Kidney (tissue), 14 donors: ENCODE measurements around the gene OLFML3. TPM values are rescaled to one million over a fixed set of nuclear protein-coding genes. Genes with fewer than 3 reads are reported as not detected.

Source experiments
- DNase-seq, 5 donors: peaks; one replicate each; pipeline ENCODE4 v3.0.0-alpha.2; 2013 to 2020
- FAIRE-seq: peaks from 2 replicates; lab custom pipeline; 2012; peaks lifted over from hg19 to GRCh38; lab: Jason Lieb, UNC
- H3K27ac ChIP-seq, 2 donors: one replicate each; pipeline ENCODE4 v1.7.0; 2013; ENCODE audit warnings: low read depth in 2 of 2, low read length in 2 of 2, inconsistent platforms in 1 of 2
- H3K27me3 ChIP-seq: one replicate; pipeline ENCODE4 v1.7.1; 2013; ENCODE audit warnings: low read length, inconsistent platforms; ENCODE audit not compliant: control insufficient read depth, insufficient read depth
- H3K36me3 ChIP-seq, 3 donors: one replicate each; pipeline versions ENCODE4 v1.7.0 to v1.7.1; 2013; ENCODE audit warnings: low read length in 3 of 3, control low read depth in 1 of 3, inconsistent platforms in 1 of 3; ENCODE audit not compliant: insufficient read depth in 3 of 3, control insufficient read depth in 2 of 3
- H3K4me1 ChIP-seq, 3 donors: one replicate each; pipeline versions ENCODE4 v1.7.0 to v1.7.1; 2013; ENCODE audit warnings: low read length in 3 of 3, inconsistent platforms in 1 of 3, low read depth in 1 of 3; ENCODE audit not compliant: control insufficient read depth in 2 of 3, insufficient read depth in 2 of 3
- H3K4me3 ChIP-seq, 3 donors: one replicate each; pipeline versions ENCODE4 v1.7.0 to v1.8.1; 2013; ENCODE audit warnings: low read length in 3 of 3, control low read depth in 1 of 3, inconsistent platforms in 1 of 3
- H3K9ac ChIP-seq, 3 donors: one replicate each; pipeline versions ENCODE4 v1.7.0 to v1.7.1; 2013; ENCODE audit warnings: low read length in 3 of 3, control low read depth in 1 of 3, inconsistent platforms in 1 of 3
- H3K9me3 ChIP-seq, 3 donors: one replicate each; pipeline versions ENCODE4 v1.7.0 to v1.7.1; 2013; ENCODE audit warnings: low read length in 3 of 3, control low read depth in 1 of 3, inconsistent platforms in 1 of 3; ENCODE audit not compliant: control insufficient read depth in 2 of 3, insufficient read depth in 1 of 3
- intact Hi-C: fragments of 100-400 bp; cut with DNase I; formaldehyde crosslinking; loops from one replicate; pipeline ENCODE4 v1.11.1; 2022
- polyA plus RNA-seq: library from polyadenylated mRNA; stranded (reverse); fragments of 350-450 nt; fragmentation: Illumina TruSeq; extraction: RNeasy Lipid Tissue Mini Kit (QIAGEN cat#74804); gene quantifications from one replicate; pipeline ENCODE4 v1.2.3, GENCODE V29; 2014; ENCODE audit warnings: low read depth, low replicate concordance; ENCODE audit not compliant: insufficient read depth
- total RNA-seq: library from RNA; stranded (reverse); fragmentation: NEBNext Ultra II Directional; extraction: Animal tissue kit (Norgen Biotek cat#: 25700); gene quantifications from one replicate; pipeline ENCODE4 v1.2.1, GENCODE V29; 2021
- TF ChIP-seq, protein P1 (sequence below): IDR thresholded peaks from 3 replicates; pipeline ENCODE4 v1.5.1; 2012; ENCODE audit warnings: mild to moderate bottlenecking, moderate library complexity, borderline replicate concordance; ENCODE audit not compliant: insufficient read depth; ENCODE audit errors: extremely low read depth
- donor health status: control.
- donor health status: control.
- donor health status: control.
- donor health status: control.
- donor health status: control.
- donor health status: DM: yes; HTN: yes; CAD: no.
- donor health status: Normal renal cell carcinoma (clear cell type).

Gene OLFML3
- total and polyA plus RNA-seq, 2 donors from 2014 or later: 13.5 to 22.9 TPM

GRCh38 chr1:113981962-113982931 is 3.0 kb downstream of the OLFML3 start:
- H3K27me3 ChIP-seq: no peaks in the 10 kb centered on the region
- no peak for FAIRE-seq
- intact Hi-C loops: no loop called here
- no peak overlapping the region for H3K27ac ChIP-seq
- peaks cover 4 to 22% (median 4%) of the 10 kb centered on the region in 3 donors for H3K4me1 ChIP-seq
- TF ChIP-seq, protein P1, sequence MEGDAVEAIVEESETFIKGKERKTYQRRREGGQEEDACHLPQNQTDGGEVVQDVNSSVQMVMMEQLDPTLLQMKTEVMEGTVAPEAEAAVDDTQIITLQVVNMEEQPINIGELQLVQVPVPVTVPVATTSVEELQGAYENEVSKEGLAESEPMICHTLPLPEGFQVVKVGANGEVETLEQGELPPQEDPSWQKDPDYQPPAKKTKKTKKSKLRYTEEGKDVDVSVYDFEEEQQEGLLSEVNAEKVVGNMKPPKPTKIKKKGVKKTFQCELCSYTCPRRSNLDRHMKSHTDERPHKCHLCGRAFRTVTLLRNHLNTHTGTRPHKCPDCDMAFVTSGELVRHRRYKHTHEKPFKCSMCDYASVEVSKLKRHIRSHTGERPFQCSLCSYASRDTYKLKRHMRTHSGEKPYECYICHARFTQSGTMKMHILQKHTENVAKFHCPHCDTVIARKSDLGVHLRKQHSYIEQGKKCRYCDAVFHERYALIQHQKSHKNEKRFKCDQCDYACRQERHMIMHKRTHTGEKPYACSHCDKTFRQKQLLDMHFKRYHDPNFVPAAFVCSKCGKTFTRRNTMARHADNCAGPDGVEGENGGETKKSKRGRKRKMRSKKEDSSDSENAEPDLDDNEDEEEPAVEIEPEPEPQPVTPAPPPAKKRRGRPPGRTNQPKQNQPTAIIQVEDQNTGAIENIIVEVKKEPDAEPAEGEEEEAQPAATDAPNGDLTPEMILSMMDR: no peak
- H3K36me3 ChIP-seq: no peaks in the 10 kb centered on the region
- H3K9me3 ChIP-seq: no peaks in the 10 kb centered on the region
- H3K4me3 ChIP-seq: peak overlapping the region; percentile 17 to 48 (median 42)
- H3K9ac ChIP-seq: no peak overlapping the region
- DNase-seq: peak in 4 of 5 donors; percentile 51 to 73 (median 61)

DNA sequence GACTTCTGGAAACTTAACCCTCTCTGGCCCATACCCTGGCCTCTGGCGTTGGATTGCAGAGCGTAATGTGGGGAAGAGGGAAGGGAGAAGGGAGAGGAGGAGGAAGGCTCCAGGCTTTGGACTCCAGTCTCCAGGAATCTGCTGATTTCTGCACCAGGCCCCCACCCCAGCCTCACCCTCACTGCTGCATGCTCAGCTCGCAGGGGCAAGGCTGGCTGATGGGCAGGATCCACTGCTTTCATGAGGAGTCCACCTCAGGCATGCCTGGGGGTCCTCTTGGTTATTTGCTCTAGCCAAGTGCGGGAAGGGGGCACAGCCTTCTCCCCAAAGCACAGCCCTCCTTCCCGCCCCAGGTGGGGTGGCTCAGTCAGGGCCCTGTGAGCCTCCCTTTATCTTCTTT is 3.7 kb downstream of the OLFML3 start:
- TF ChIP-seq, protein P1: no peak
- Histone ChIP-seq H3K27ac (no peak overlapping the region), H3K9me3 (no peaks in the 10 kb centered on the region), H3K36me3 (no peaks in the 10 kb centered on the region), H3K4me1 (peaks cover 4 to 22% (median 4%) of the 10 kb centered on the region in 3 donors), H3K9ac (no peak overlapping the region), H3K27me3 (no peaks in the 10 kb centered on the region), H3K4me3 (peak overlapping the region; percentile 17 to 48 (median 42))
- intact Hi-C loops: no loop called here
- DNase-seq: no peak
- FAIRE-seq: no peak

- Histone ChIP-seq H3K36me3 (no peaks in the 10 kb centered on the region), H3K27me3 (no peaks in the 10 kb centered on the region), H3K27ac (no peak overlapping the region), H3K4me3 (peak overlapping the region in 1 of 3 donors; percentile 24), H3K9me3 (no peaks in the 10 kb centered on the region), H3K9ac (no peak overlapping the region), H3K4me1 (peaks cover 4 to 22% (median 4%) of the 10 kb centered on the region in 3 donors)
- TF ChIP-seq, protein P1: no peak
- intact Hi-C loops: no loop called here
- FAIRE-seq: no peak
- DNase-seq: peak in 1 of 5 donors; percentile 54
Measured at GRCh38 chr1:113983391-113983790, 4.1 kb downstream of the OLFML3 start.
